Subcutaneous adipose tissue (tissue), 4 donors: ENCODE results near the gene PCSK5. TPM values are rescaled to one million over a fixed set of nuclear protein-coding genes. Genes with fewer than 3 reads are reported as not detected.

Experiments used
- total RNA-seq, 4 donors: library from RNA; depleted of rRNA; stranded (reverse); fragments of >200 nt; gene quantifications; one replicate each; pipeline ENCODE4 v1.1.0, GENCODE V29; 2016
- TF ChIP-seq, protein P1 (sequence below): fragments of 450-650 bp; IDR thresholded peaks from one replicate; pipeline ENCODE4 v1.5.1; 2016; ENCODE audit warnings: low read depth, mild to moderate bottlenecking, control low read depth, antibody characterized with exemption, moderate library complexity

Gene PCSK5
- total RNA-seq, 4 donors from 2014 or later, result 18.4 to 36.4 (median 20.1) TPM

DNA sequence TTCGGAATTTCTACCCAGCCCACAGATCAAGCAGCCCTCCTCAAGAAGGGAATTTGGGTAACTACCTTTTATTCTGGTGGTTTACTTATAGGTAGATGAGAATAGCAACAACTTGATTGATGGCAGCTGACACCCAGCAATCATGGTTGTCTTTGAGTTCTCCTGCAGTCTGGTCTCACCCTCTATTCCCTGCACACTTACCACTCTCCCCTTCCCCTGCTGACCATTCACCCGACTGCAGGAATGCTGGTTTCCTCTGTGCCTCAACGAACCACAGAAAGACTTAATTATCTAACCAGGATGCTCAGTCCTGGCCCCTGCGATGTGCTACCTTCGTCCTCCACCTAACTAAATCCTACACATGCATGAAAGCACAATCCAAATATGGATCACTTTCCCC lies 260.8 kb downstream of the PCSK5 start:
- TF ChIP-seq, protein P1, sequence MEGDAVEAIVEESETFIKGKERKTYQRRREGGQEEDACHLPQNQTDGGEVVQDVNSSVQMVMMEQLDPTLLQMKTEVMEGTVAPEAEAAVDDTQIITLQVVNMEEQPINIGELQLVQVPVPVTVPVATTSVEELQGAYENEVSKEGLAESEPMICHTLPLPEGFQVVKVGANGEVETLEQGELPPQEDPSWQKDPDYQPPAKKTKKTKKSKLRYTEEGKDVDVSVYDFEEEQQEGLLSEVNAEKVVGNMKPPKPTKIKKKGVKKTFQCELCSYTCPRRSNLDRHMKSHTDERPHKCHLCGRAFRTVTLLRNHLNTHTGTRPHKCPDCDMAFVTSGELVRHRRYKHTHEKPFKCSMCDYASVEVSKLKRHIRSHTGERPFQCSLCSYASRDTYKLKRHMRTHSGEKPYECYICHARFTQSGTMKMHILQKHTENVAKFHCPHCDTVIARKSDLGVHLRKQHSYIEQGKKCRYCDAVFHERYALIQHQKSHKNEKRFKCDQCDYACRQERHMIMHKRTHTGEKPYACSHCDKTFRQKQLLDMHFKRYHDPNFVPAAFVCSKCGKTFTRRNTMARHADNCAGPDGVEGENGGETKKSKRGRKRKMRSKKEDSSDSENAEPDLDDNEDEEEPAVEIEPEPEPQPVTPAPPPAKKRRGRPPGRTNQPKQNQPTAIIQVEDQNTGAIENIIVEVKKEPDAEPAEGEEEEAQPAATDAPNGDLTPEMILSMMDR, result no peak

DNA sequence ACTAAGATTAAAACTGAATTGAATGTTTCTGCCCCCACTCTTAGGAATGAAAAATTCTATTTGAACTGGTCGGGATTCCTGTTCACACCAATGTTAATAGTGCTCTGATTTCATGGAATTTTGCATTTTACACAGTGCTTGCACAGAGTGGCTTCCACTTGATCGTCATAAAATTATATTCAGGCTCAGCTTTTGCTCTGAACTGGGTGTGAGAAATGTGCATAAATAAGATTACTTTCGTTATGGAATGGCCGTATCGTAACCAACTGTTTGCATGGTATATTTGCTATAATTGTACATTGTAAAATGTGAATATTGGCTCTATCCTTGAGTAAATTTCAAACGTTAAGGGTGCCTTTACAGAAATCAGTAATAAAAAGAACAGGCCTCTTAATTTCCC lies 262.9 kb downstream of the PCSK5 start:
- TF ChIP-seq, protein P1, result no peak

DNA sequence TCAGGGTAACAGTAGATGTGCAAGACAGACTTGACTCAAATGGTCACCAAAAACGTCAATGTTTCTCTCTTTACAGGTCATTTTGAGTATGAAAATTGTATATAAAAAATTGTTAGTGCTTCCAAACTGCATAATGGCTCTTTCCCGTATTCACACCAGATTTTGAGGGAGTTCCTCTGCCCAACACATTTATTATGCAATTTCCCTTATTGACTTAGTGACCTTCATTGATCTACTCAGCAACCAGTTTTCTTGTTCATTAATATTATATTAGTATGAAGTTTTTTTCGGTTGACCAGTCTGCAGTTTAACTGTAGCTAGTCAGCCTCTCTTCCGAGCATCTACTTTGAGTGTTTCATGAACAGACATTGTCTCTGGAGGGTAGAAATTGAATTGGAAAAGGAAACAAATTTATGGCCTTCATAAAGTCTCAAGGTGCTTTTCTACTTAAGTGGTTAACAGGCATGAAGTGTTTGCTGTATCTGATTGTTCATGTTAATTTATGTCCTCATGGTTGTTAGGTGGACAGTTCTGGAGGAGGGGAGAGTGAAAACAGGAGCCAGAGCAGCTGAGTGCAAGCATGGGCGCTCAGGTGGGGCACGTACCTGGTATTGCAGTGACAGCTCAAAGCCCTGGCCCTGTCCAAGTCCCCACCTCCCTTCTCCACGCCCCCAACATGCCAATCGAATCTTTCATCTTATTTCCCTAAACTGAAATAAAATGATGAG lies 263.6 kb downstream of the PCSK5 start:
- TF ChIP-seq, protein P1, result no peak

DNA sequence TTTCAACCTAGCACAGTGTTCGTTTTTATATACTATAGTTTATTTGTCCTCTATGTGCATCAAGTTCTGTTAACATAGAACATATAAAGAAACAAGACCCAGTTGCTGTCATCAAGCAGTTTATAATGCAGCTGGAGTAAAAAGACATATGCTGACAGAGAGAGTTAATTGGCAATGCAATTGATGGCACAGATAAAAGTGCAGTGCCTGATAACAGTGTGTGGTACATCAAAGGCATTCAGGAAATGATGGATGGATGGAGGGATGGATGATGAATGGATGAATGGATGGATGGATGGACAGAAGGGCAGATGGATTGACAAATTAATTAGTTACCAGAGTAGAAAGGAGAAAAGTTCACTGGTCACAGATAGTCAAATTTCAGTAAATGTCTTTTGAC lies 264.9 kb downstream of the PCSK5 start:
- TF ChIP-seq, protein P1, result no peak

DNA sequence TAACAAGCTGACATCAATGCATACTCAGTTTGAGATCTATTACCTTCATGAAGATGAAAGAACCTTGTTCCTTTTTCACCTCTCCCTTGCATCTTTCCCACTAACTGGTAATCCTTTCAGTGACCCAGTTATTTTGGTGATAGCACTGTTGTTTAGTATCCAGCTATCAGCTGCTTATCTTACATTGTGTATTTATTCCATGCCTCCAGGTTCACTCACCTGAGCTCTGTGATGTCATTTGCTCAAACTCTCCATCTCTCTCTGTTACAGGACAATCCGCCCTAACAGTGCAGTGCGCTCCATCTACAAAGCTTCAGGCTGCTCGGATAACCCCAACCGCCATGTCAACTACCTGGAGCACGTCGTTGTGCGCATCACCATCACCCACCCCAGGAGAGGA lies 268.2 kb downstream of the PCSK5 start:
- TF ChIP-seq, protein P1, result no peak

DNA sequence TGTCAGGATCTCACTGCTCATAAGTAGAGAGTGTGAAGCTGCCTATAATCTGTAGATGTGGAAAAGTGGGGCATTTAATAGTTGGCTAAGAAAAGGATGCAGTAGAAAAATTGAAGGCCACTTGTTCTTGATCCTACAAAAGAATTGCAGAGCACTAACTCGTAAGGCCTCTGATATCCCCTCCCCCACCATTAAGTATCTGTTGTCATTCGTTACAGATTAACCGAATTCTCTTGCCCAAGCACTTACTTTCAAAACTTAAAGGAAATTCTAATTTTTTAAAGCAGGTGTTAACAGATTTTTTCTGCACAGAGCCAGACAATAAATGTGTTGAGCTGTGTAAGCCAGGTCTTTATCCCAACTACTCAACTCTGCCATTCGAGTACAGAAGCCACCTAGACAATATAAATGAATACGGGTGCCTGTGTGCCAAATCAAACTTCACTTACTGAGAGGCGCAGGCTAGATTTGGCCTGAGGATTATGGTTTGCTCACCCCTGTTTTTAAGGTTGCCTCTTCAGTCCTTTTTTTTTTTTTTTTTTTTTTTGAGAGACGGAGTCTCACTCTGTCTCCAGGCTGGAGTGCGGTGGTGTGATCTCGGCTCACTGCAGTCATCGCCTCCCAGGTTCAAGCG lies 268.9 kb downstream of the PCSK5 start:
- TF ChIP-seq, protein P1, result no peak

DNA sequence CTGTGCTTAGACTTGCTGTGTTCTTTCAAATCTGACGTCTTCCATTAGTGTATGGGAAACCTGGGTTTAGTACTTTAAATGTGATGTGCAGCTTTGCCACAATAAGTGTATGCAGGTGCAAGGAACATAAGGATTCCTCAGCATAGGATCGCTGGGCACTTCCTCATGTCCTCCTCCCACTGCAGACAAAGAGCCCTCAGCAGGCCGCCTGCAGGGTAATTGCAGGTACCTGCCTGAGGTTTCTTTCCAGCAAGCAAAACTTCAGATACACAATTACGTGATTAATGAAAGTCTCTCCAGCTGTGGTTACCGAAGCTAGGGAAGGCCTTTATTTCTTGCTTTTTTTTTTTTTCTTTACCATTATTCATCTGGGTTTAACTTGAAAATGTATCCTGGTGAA lies 270.6 kb downstream of the PCSK5 start:
- TF ChIP-seq, protein P1, result no peak
